ENCODE results near the gene COX17.

- TF ChIP-seq CTCF (IDR thresholded peaks at IDR 0.05) (no peak), ZFX (IDR thresholded peaks at IDR 0.05; ENCODE audit: borderline replicate concordance) (no peak)
These were observed 34.3 kb downstream of the COX17 start for GRCh38 chr3:119642746-119643473.
